ENCODE results near the gene SHLD2.

DNA sequence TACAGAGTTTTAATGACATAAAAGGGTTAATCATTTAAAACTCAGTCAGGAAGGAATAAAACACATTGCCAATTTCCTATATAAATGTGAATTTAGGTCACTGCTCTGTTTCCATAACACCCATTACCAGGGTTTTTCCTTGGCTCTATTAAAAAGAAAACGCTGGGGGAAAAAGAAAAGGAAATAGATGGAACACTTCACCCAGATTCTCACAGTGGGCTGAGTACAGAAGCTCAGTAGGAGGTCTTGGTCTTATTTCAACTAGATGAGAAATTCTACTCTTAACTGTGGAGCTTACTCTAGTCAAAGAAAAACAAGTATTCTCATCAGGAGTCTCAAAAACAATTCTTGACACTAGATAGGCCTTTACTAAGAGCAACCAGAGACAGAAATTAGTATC, 36.8 kb upstream of the SHLD2 start:
- TF ChIP-seq EZH2phosphoT487 (IDR thresholded peaks at IDR 0.05; ENCODE audit: borderline replicate concordance) = no peak
- TF ChIP-seq, protein P1, sequence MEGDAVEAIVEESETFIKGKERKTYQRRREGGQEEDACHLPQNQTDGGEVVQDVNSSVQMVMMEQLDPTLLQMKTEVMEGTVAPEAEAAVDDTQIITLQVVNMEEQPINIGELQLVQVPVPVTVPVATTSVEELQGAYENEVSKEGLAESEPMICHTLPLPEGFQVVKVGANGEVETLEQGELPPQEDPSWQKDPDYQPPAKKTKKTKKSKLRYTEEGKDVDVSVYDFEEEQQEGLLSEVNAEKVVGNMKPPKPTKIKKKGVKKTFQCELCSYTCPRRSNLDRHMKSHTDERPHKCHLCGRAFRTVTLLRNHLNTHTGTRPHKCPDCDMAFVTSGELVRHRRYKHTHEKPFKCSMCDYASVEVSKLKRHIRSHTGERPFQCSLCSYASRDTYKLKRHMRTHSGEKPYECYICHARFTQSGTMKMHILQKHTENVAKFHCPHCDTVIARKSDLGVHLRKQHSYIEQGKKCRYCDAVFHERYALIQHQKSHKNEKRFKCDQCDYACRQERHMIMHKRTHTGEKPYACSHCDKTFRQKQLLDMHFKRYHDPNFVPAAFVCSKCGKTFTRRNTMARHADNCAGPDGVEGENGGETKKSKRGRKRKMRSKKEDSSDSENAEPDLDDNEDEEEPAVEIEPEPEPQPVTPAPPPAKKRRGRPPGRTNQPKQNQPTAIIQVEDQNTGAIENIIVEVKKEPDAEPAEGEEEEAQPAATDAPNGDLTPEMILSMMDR (conservative IDR thresholded peaks at IDR 0.05; ENCODE audit: low read length) = no peak
